ENCODE measurements around the gene IMMP2L.

DNA sequence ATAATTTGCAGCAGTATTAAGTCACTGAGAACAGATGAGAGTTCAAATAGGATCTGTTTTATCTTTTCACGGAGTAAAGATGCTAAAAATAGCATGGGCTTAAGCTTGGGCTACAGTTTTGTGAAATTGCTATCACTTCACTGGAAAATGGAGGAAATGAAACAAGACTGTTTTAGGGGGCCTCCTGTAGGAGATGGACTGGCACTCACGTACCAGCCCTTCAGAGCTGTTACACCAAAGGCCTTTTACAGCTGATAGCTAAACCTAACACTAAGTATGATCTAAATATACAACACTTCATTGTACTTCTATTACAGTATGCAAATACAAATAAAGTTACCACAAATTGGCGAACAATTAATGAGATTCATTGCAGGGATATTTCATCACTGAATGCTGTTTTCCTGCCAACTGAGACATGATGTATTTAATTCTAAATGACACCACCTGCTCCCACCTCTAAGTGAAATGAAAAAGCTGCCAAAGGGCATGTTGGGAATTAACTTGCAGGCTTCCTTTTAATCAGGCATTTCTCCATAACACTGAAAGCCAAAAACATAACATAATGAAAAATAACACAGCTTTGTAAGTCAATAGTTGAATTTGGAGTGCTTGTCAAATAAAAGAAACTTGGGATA is 775.8 kb downstream of the IMMP2L start:
- no peak for TF ChIP-seq EZH2phosphoT487 (IDR thresholded peaks at IDR 0.05; ENCODE audit: insufficient read depth, low read depth)
- no peak for TF ChIP-seq EZH2 (IDR thresholded peaks at IDR 0.05; ENCODE audit: insufficient read depth, poor library complexity, severe bottlenecking)

Measured in GM23248 (cell line).